Heart left ventricle (tissue), 16 donors: ENCODE data around the gene MYL9. TPM values are rescaled to one million over a fixed set of nuclear protein-coding genes. Genes with fewer than 3 reads are reported as not detected.
A peak's percentile ranks its signal among the peaks of the same experiment; 100 is the strongest.

Experiments used
- ATAC-seq, 4 donors: fragments of 200-7000 bp; cut with Tn5 transposase; one replicate each; pipeline ENCODE4 v1.9.1; 2020 to 2022; ENCODE audit warnings: moderate library complexity in 4 of 4, mild to moderate bottlenecking in 3 of 4, moderate number of reproducible peaks in 1 of 4
- DNase-seq, 5 donors: peaks; one replicate each; pipeline ENCODE4 v3.0.0-alpha.2; 2020
- H3K27ac ChIP-seq, 12 donors: fragments of 200-600 bp; sonication (generic) in 4 of 12; one replicate each; pipeline versions ENCODE4 v1.5.0 to v1.8.0; 2016 to 2022; ENCODE audit warnings: mild to moderate bottlenecking in 2 of 12
- H3K27me3 ChIP-seq, 9 donors: fragments of 200-600 bp; sonication (generic) in 2 of 9; one replicate each; pipeline versions ENCODE4 v1.5.1 to v1.8.0; 2016 to 2022; ENCODE audit warnings: mild to moderate bottlenecking in 3 of 9
- H3K36me3 ChIP-seq, 9 donors: fragments of 200-600 bp; sonication (generic) in 2 of 9; one replicate each; pipeline versions ENCODE4 v1.5.0 to v1.8.0; 2018 to 2022; ENCODE audit warnings: mild to moderate bottlenecking in 2 of 9
- H3K4me1 ChIP-seq, 12 donors: fragments of 200-600 bp; sonication (generic) in 4 of 12; one replicate each; pipeline versions ENCODE4 v1.5.0 to v1.8.0; 2016 to 2022; ENCODE audit warnings: mild to moderate bottlenecking in 3 of 12
- H3K4me3 ChIP-seq, 12 donors: fragments of 200-600 bp; sonication (generic) in 4 of 12; one replicate each; pipeline versions ENCODE4 v1.5.0 to v1.8.0; 2017 to 2022; ENCODE audit warnings: mild to moderate bottlenecking in 9 of 12, moderate library complexity in 4 of 12
- H3K9me3 ChIP-seq, 12 donors: fragments of 200-600 bp; sonication (generic) in 4 of 12; one replicate each; pipeline versions ENCODE4 v1.5.0 to v1.8.0; 2016 to 2022; ENCODE audit warnings: mild to moderate bottlenecking in 1 of 12
- CTCF ChIP-seq, 12 donors: fragments of 200-600 bp; sonication (generic) in 4 of 12; IDR thresholded peaks; one replicate each; pipeline versions ENCODE4 v1.5.0 to v1.8.0; 2018 to 2022; ENCODE audit warnings: antibody characterized with exemption in 12 of 12, mild to moderate bottlenecking in 5 of 12
- POLR2A ChIP-seq, 2 donors: fragments of 450-650 bp; IDR thresholded peaks; one replicate each; pipeline ENCODE4 v1.6.1; 2017; ENCODE audit warnings: antibody characterized with exemption in 2 of 2, mild to moderate bottlenecking in 2 of 2, moderate library complexity in 2 of 2
- WGBS, 4 donors: extraction: QIAGEN DNeasy Blood & Tissue Kit in 2 of 4; methylation state at CpG; one replicate each; pipeline versions ENCODE4 v1.1.5 to v1.1.7; 2013 to 2018; 5-methylcytosine and 5-hydroxymethylcytosine counted together
- intact Hi-C, 10 donors: fragments of 100-400 bp; cut with DNase I; formaldehyde crosslinking; loops; one replicate each; pipeline versions ENCODE4 v1.11.1 to v1.14.2; 2022
- polyA plus RNA-seq, 2 donors: library from polyadenylated mRNA; stranded (reverse); fragments of 200-250 nt; gene quantifications; one replicate each; pipeline ENCODE4 v1.2.3, GENCODE V29; 2013
- total RNA-seq, 9 donors: library from RNA; depleted of rRNA in 2 of 9; stranded (reverse); fragments of >200 nt in 2 of 9; fragmentation: NEBNext Ultra II Directional in 3 of 9; extraction: Animal tissue kit (Norgen Biotek cat#: 25700) in 3 of 9; gene quantifications; one replicate each; pipeline versions ENCODE4 v1.1.0 to v1.2.4, GENCODE V29; 2016 to 2023
- donor health status: ischemic (EF 13 %, LVEDD 7.1; RV severe dilation, severe dysfunction).
- donor health status: healthy with polysubstance abuse.
- donor health status: DM: no; HTN: yes; CAD: no.
- donor health status: DM: no; HTN: no; CAD: no.
- donor health status: ischemic (EF 25% LVEDD 6.9; RV normal size, moderate dysfunction).
- donor health status: ischemic (EF 25% LVEDD 5.7; RV mildly dilated, moderate dysfunction).
- donor health status: healthy.
- donor health status: DM: yes; HTN: yes; CAD: no.
- donor health status: ischemic (EF 35%, LVEDD 5.7; RV mildly dilated, moderate dysfunction).
- donor health status: nonischemic (EF 11% LVEDD 7.7; RV severe dilation, severe dysfunction).
- donor health status: DM: yes; HTN: yes; CAD: no.
- donor health status: PGD.
- donor health status: ischemic (EF 29% LVEDD 5.4; RV normal size, mild dysfunction).
- donor health status: nonischemic (EF 23%, LVEDD 6.1; RV moderate dilation, normal function).

MYL9 gene
- total and polyA plus RNA-seq, 11 donors, result 452 to 2,387 (median 1,748) TPM

- 92 to 95% (median 94%) methylated on average over 3 of the region's 3 CpGs for WGBS, 4 donors
- DNase-seq, result no peak
- no peak for ATAC-seq
- Histone ChIP-seq H3K27me3 (no peaks in the 10 kb centered on the region), H3K36me3 (no peaks in the 10 kb centered on the region), H3K4me1 (no peaks in the 10 kb centered on the region), H3K27ac (no peak overlapping the region), H3K4me3 (no peak overlapping the region), H3K9me3 (peaks cover 0 to 12% (median 5%) of the 10 kb centered on the region in 12 donors)
- TF ChIP-seq POLR2A (IDR thresholded peaks at IDR 0.05) (no peak), CTCF (IDR thresholded peaks at IDR 0.05) (no peak)
- intact Hi-C loops, result no loop called here
Observed at GRCh38 chr20:36565520-36565919, 24.2 kb downstream of the MYL9 start.

- Histone ChIP-seq H3K4me1 (peaks cover 0 to 25% (median 11%) of the 10 kb centered on the region in 12 donors), H3K27ac (no peak overlapping the region), H3K27me3 (no peaks in the 10 kb centered on the region), H3K36me3 (no peaks in the 10 kb centered on the region), H3K4me3 (no peak overlapping the region), H3K9me3 (peaks cover 0 to 11% (median 5%) of the 10 kb centered on the region in 12 donors)
- 70 to 82% (median 79%) methylated on average over 7 of the region's 7 CpGs for WGBS, 4 donors
- no peak for ATAC-seq
- intact Hi-C loops, result loop anchor here in 1 of 10 donors (5.0 kb wide), 1 partner anchor 37 kb away; the partner anchor contains the start of gene RAB5IF
- no peak for DNase-seq
- TF ChIP-seq CTCF (IDR thresholded peaks at IDR 0.05) (no peak), POLR2A (IDR thresholded peaks at IDR 0.05) (no peak)
Observed at GRCh38 chr20:36569847-36570429, 28.6 kb downstream of the MYL9 start.

GRCh38 chr20:36571564-36572504, 30.5 kb downstream of the MYL9 start:
- intact Hi-C loops, result loop anchor here in 1 of 10 donors (5.0 kb wide), 1 partner anchor 35 kb away; the partner anchor contains the start of gene RAB5IF
- H3K27me3 ChIP-seq, result no peaks in the 10 kb centered on the region
- TF ChIP-seq POLR2A (IDR thresholded peaks at IDR 0.05), result no peak
- no peak for TF ChIP-seq CTCF (IDR thresholded peaks at IDR 0.05)
- no peak overlapping the region for H3K4me3 ChIP-seq
- no peaks in the 10 kb centered on the region for H3K9me3 ChIP-seq
- H3K27ac ChIP-seq, result peak overlapping the region; percentile 75 to 93 (median 89)
- WGBS, 4 donors, result 62 to 68% (median 64%) methylated on average over 17 of the region's 17 CpGs
- H3K4me1 ChIP-seq, result peaks cover 0 to 38% (median 25%) of the 10 kb centered on the region in 12 donors
- no peaks in the 10 kb centered on the region for H3K36me3 ChIP-seq
- DNase-seq, result no peak
- no peak for ATAC-seq

GRCh38 chr20:36572701-36573102, 31.4 kb downstream of the MYL9 start:
- Histone ChIP-seq H3K27ac (peak overlapping the region; percentile 75 to 93 (median 89)), H3K27me3 (no peaks in the 10 kb centered on the region), H3K4me1 (peaks cover 0 to 38% (median 25%) of the 10 kb centered on the region in 12 donors), H3K36me3 (no peaks in the 10 kb centered on the region), H3K4me3 (peak overlapping the region; percentile 63 to 96 (median 82)), H3K9me3 (no peaks in the 10 kb centered on the region)
- intact Hi-C loops, result loop anchor here in 1 of 10 donors (5.0 kb wide), 1 partner anchor 35 kb away; the partner anchor contains the start of gene RAB5IF
- 15 to 27% (median 20%) methylated on average over 11 to 20 of the region's 20 CpGs for WGBS, 4 donors
- no peak for TF ChIP-seq CTCF (IDR thresholded peaks at IDR 0.05)
- TF ChIP-seq POLR2A (IDR thresholded peaks at IDR 0.05), result no peak
- DNase-seq (peak in 1 of 5 donors; percentile 51), ATAC-seq (peak in 2 of 4 donors; percentile 1 to 14)
